HG02852 (cell line): ENCODE data around the gene SEMA3B.
"Not testable (repeated sequence)": the region's sequence is repeated elsewhere in the genome, so short reads cannot be mapped to it uniquely, and the experiment has no call there.

Source experiments
- ATAC-seq: cut with Tn5 transposase; IDR thresholded peaks from one replicate; pipeline ENCODE4 v1.9.1; 2021; ENCODE audit warnings: mild to moderate bottlenecking, moderate library complexity; ENCODE audit not compliant: unreplicated experiment

The SEMA3B gene

GRCh38 chr3:50268703-50269451, at the start of gene SEMA3B:
SEMA3B (plus strand) TSS chr3:50269147; CDS start chr3:50269241, 94 bp downstream.
- no peak for ATAC-seq

- no peak for ATAC-seq
These were observed 49.7 kb upstream of the SEMA3B start for GRCh38 chr3:50219285-50219684.

GRCh38 chr3:50220109-50220508, 48.8 kb upstream of the SEMA3B start:
- no peak for ATAC-seq

- ATAC-seq = no peak
These were observed 47.9 kb upstream of the SEMA3B start for GRCh38 chr3:50221051-50221410.

GRCh38 chr3:50221411-50222168, 47.4 kb upstream of the SEMA3B start:
- ATAC-seq = no peak

- ATAC-seq = no peak
These were observed 46.8 kb upstream of the SEMA3B start for GRCh38 chr3:50222169-50222528.

GRCh38 chr3:50224639-50225038, 44.3 kb upstream of the SEMA3B start:
- no peak for ATAC-seq

- peak; percentile 11 for ATAC-seq
These were observed 42.0 kb upstream of the SEMA3B start for GRCh38 chr3:50226888-50227389.

GRCh38 chr3:50227390-50228183, 41.4 kb upstream of the SEMA3B start:
- ATAC-seq = peak; percentile 75

GRCh38 chr3:50228184-50228763, 40.7 kb upstream of the SEMA3B start:
- ATAC-seq = not testable (repeated sequence)

GRCh38 chr3:50229490-50229889, 39.5 kb upstream of the SEMA3B start:
- ATAC-seq = no peak

GRCh38 chr3:50230104-50230793, 38.7 kb upstream of the SEMA3B start:
- no peak for ATAC-seq

- no peak for ATAC-seq
These were observed 38.2 kb upstream of the SEMA3B start for GRCh38 chr3:50230794-50231125.

- ATAC-seq = no peak
These were observed 37.4 kb upstream of the SEMA3B start for GRCh38 chr3:50231581-50231980.

GRCh38 chr3:50232303-50232702, 36.6 kb upstream of the SEMA3B start:
- ATAC-seq = no peak

- no peak for ATAC-seq
These were observed 35.8 kb upstream of the SEMA3B start for GRCh38 chr3:50233176-50233575.

- peak; percentile 93 for ATAC-seq
These were observed 33.0 kb upstream of the SEMA3B start, which contains the start of gene GNAI2 for GRCh38 chr3:50235716-50236483. GNAI2 (plus strand) TSS chr3:50236204; CDS start chr3:50236336, 132 bp downstream.

- no peak for ATAC-seq
These were observed 32.3 kb upstream of the SEMA3B start for GRCh38 chr3:50236484-50237132.

- no peak for ATAC-seq
These were observed 31.8 kb upstream of the SEMA3B start for GRCh38 chr3:50237133-50237651.
